H9 (cell line): ENCODE measurements around the gene COMMD10. TPM values are rescaled to one million over a fixed set of nuclear protein-coding genes. Genes with fewer than 3 reads are reported as not detected.
A peak's percentile ranks its signal among the peaks of the same experiment; 100 is the strongest.

Experiments
- DNase-seq: peaks from one replicate; pipeline ENCODE4 v3.0.0-alpha.2; 2017
- H2AFZ ChIP-seq: one replicate; pipeline ENCODE4 v1.6.1; 2013; ENCODE audit warnings: mild to moderate bottlenecking, low read length, control low read depth, moderate library complexity
- H2AK5ac ChIP-seq: 2 replicates; pipeline ENCODE4 v1.6.1; 2013; ENCODE audit warnings: low read length, control low read depth, mixed read lengths; ENCODE audit not compliant: insufficient read length
- H2BK120ac ChIP-seq: one replicate; pipeline ENCODE4 v1.6.1; 2013; ENCODE audit warnings: low read depth, mild to moderate bottlenecking, low read length, control low read depth, inconsistent platforms; ENCODE audit not compliant: poor library complexity, severe bottlenecking
- H2BK12ac ChIP-seq: 2 replicates; pipeline ENCODE4 v1.6.1; 2013; ENCODE audit warnings: low read length, control low read depth, mixed read lengths, low read depth; ENCODE audit not compliant: insufficient read length
- H2BK15ac ChIP-seq: 2 replicates; pipeline ENCODE4 v1.6.1; 2013; ENCODE audit warnings: low read depth, low read length, control low read depth
- H2BK20ac ChIP-seq: one replicate; pipeline ENCODE4 v1.6.1; 2013; ENCODE audit warnings: low read depth, mild to moderate bottlenecking, low read length, control low read depth, inconsistent platforms; ENCODE audit not compliant: poor library complexity, severe bottlenecking
- H2BK5ac ChIP-seq: 2 replicates; pipeline ENCODE4 v1.6.1; 2013; ENCODE audit warnings: low read length, control low read depth, mixed read lengths; ENCODE audit not compliant: insufficient read length
- H3K14ac ChIP-seq: 2 replicates; pipeline ENCODE4 v1.6.1; 2013; ENCODE audit warnings: low read length, control low read depth; ENCODE audit not compliant: insufficient read depth
- H3K18ac ChIP-seq: 2 replicates; pipeline ENCODE4 v1.6.1; 2013; ENCODE audit warnings: low read depth, mild to moderate bottlenecking, mixed read lengths, low read length, control low read depth; ENCODE audit not compliant: insufficient read length
- H3K23ac ChIP-seq: 2 replicates; pipeline ENCODE4 v1.6.1; 2013; ENCODE audit warnings: low read length, control low read depth, mixed read lengths, low read depth; ENCODE audit not compliant: insufficient read length
- H3K23me2 ChIP-seq: 2 replicates; pipeline ENCODE4 v1.6.1; 2013; ENCODE audit warnings: low read depth, mild to moderate bottlenecking, mixed read lengths, low read length, control low read depth; ENCODE audit not compliant: insufficient read length, poor library complexity, severe bottlenecking
- H3K27ac ChIP-seq: 2 replicates; pipeline ENCODE4 v1.5.1; 2013; ENCODE audit warnings: low read length, control low read depth, mixed read lengths, low read depth; ENCODE audit not compliant: insufficient read length
- H3K27me3 ChIP-seq: 2 replicates; pipeline ENCODE4 v1.6.1; 2013; ENCODE audit warnings: low read length, control low read depth, inconsistent platforms; ENCODE audit not compliant: insufficient read depth
- H3K4ac ChIP-seq: 2 replicates; pipeline ENCODE4 v1.6.1; 2013; ENCODE audit warnings: low read depth, mild to moderate bottlenecking, control low read depth, inconsistent platforms, low read length, moderate library complexity
- H3K4me1 ChIP-seq: 2 replicates; pipeline ENCODE4 v1.6.1; 2013; ENCODE audit warnings: low read length, control low read depth, inconsistent platforms; ENCODE audit not compliant: insufficient read depth
- H3K4me2 ChIP-seq: 2 replicates; pipeline ENCODE4 v1.6.1; 2013; ENCODE audit warnings: low read length, control low read depth, mixed read lengths; ENCODE audit not compliant: insufficient read length, insufficient read depth
- H3K56ac ChIP-seq: 2 replicates; pipeline ENCODE4 v1.6.1; 2013; ENCODE audit warnings: low read depth, mild to moderate bottlenecking, mixed read lengths, low read length, control low read depth; ENCODE audit not compliant: insufficient read length
- H3K79me1 ChIP-seq: 2 replicates; pipeline ENCODE4 v1.6.1; 2013; ENCODE audit warnings: low read depth, mild to moderate bottlenecking, moderate library complexity, low read length, control low read depth, inconsistent platforms; ENCODE audit not compliant: insufficient read depth, poor library complexity, severe bottlenecking
- H3K79me2 ChIP-seq: 2 replicates; pipeline ENCODE4 v1.6.1; 2013; ENCODE audit warnings: low read length, control low read depth, inconsistent platforms; ENCODE audit not compliant: insufficient read depth
- H3K9ac ChIP-seq: 2 replicates; pipeline ENCODE4 v1.6.1; 2013; ENCODE audit warnings: low read length, control low read depth, mixed read lengths; ENCODE audit not compliant: insufficient read length; ENCODE audit errors: extremely low read depth
- H3K9me3 ChIP-seq: one replicate; pipeline ENCODE4 v1.6.1; 2013; ENCODE audit warnings: low read depth, low read length, inconsistent platforms; ENCODE audit not compliant: control insufficient read depth
- H3T11ph ChIP-seq: one replicate; pipeline ENCODE4 v1.6.1; 2013; ENCODE audit warnings: mild to moderate bottlenecking, low read length, control low read depth, inconsistent platforms
- H4K20me1 ChIP-seq: one replicate; pipeline ENCODE4 v1.6.1; 2013; ENCODE audit not compliant: control insufficient read depth, insufficient read length, insufficient read depth
- H4K5ac ChIP-seq: 2 replicates; pipeline ENCODE4 v1.6.1; 2013; ENCODE audit warnings: low read depth, mild to moderate bottlenecking, mixed read lengths, low read length, control low read depth; ENCODE audit not compliant: insufficient read length
- H4K8ac ChIP-seq: replicated peaks from 2 replicates; pipeline ENCODE4 v1.6.1; 2013; ENCODE audit warnings: low read length, control low read depth, mixed read lengths, low read depth; ENCODE audit not compliant: insufficient read length
- H4K91ac ChIP-seq: 2 replicates; pipeline ENCODE4 v1.6.1; 2013; ENCODE audit warnings: low read depth, mild to moderate bottlenecking, moderate library complexity, mixed read lengths, low read length, control low read depth; ENCODE audit not compliant: insufficient read length
- H3K27ac Mint-ChIP-seq, 3 experiments: 2 replicates in 2 of 3; 3 replicates in 1 of 3; pipeline ENCODE4 v1.8.0; 2020 to 2021; ENCODE audit warnings: mixed read lengths in 3 of 3, mild to moderate bottlenecking in 1 of 3, moderate library complexity in 1 of 3
- H3K27me3 Mint-ChIP-seq: 2 replicates; pipeline ENCODE4 v1.8.0; 2021; ENCODE audit warnings: low read depth, mild to moderate bottlenecking, moderate library complexity, mixed read lengths
- H3K36me3 Mint-ChIP-seq, 3 experiments: 2 replicates in 2 of 3; 3 replicates in 1 of 3; pipeline ENCODE4 v1.8.0; 2020 to 2021; ENCODE audit warnings: low read depth in 3 of 3, mixed read lengths in 3 of 3; ENCODE audit not compliant: insufficient read depth in 1 of 3
- H3K4me1 Mint-ChIP-seq, 2 experiments: 2 replicates each; pipeline ENCODE4 v1.8.0; 2020; ENCODE audit warnings: mixed read lengths in 2 of 2
- H3K4me3 Mint-ChIP-seq, 2 experiments: 2 replicates in 1 of 2; 3 replicates in 1 of 2; pipeline ENCODE4 v1.8.0; 2020 to 2021; ENCODE audit warnings: mild to moderate bottlenecking in 2 of 2, mixed read lengths in 2 of 2, moderate library complexity in 1 of 2
- H3K9me3 Mint-ChIP-seq, 2 experiments: 2 replicates in 1 of 2; 3 replicates in 1 of 2; pipeline ENCODE4 v1.8.0; 2020; ENCODE audit warnings: mild to moderate bottlenecking in 2 of 2, mixed read lengths in 2 of 2, moderate library complexity in 1 of 2
- CTCF ChIP-seq: fragments of 200-600 bp; sonication (generic); conservative IDR thresholded peaks from 3 replicates; pipeline ENCODE4 v1.8.0; 2021; ENCODE audit warnings: antibody characterized with exemption, mild to moderate bottlenecking
- WGBS: extraction: QIAGEN DNeasy Blood & Tissue Kit; methylation state at CpG from one replicate; pipeline ENCODE4 v1.1.7; 2013; ENCODE audit warnings: missing lambda C conversion rate, low lambda C conversion rate, mixed read lengths; ENCODE audit not compliant: insufficient read length; ENCODE audit errors: extremely low coverage; 5-methylcytosine and 5-hydroxymethylcytosine counted together
- total RNA-seq: library from RNA; stranded (reverse); gene quantifications from 2 replicates; pipeline ENCODE4 v1.2.1, GENCODE V29; 2021

COMMD10 gene
- total RNA-seq, 1 experiment from 2014 or later, result 33.9 TPM

GRCh38 chr5:116231288-116231687, 146.5 kb downstream of the COMMD10 start:
- no peaks in the 10 kb centered on the region; the same call in 1 of the 2 replicates for H3K4me1 ChIP-seq
- no peaks in the 10 kb centered on the region for H3K23me2 ChIP-seq
- Mint-ChIP-seq H3K4me3 (no peak overlapping the region), H3K4me1 (peaks cover 5 to 14% of the 10 kb centered on the region in 2 experiments), H3K9me3 (no peaks in the 10 kb centered on the region), H3K36me3 (no peaks in the 10 kb centered on the region), H3K27me3 (no peaks in the 10 kb centered on the region), H3K27ac (peak overlapping the region in 1 of 3 experiments; percentile 24; a peak in 1 of 7 replicates)
- H2BK120ac ChIP-seq, result no peak overlapping the region
- H3K27me3 ChIP-seq, result no peaks in the 10 kb centered on the region
- H3K27ac ChIP-seq, result no peak overlapping the region
- no peak overlapping the region for H3K9ac ChIP-seq
- H2BK12ac ChIP-seq, result no peak overlapping the region
- no CpG with 5 or more reads among the region's 2 CpGs for WGBS
- no peak overlapping the region for H3K4ac ChIP-seq
- H3K79me1 ChIP-seq, result no peaks in the 10 kb centered on the region
- no peak for DNase-seq
- H3K4me2 ChIP-seq, result no peak overlapping the region
- no peak overlapping the region for H2BK15ac ChIP-seq
- H2AK5ac ChIP-seq, result no peak overlapping the region
- no peak overlapping the region for H2BK20ac ChIP-seq
- no peak overlapping the region for H3T11ph ChIP-seq
- no peak overlapping the region for H3K14ac ChIP-seq
- no peaks in the 10 kb centered on the region for H3K9me3 ChIP-seq
- no peak for TF ChIP-seq CTCF
- no peaks in the 10 kb centered on the region for H4K20me1 ChIP-seq
- no peak overlapping the region for H2AFZ ChIP-seq
- no peak overlapping the region for H3K56ac ChIP-seq
- no peak overlapping the region for H4K91ac ChIP-seq
- H3K79me2 ChIP-seq, result no peaks in the 10 kb centered on the region
- no peak overlapping the region for H3K18ac ChIP-seq
- H2BK5ac ChIP-seq, result no peak overlapping the region
- no peak overlapping the region for H4K5ac ChIP-seq
- no peak overlapping the region for H3K23ac ChIP-seq
- no peak overlapping the region for H4K8ac ChIP-seq
